ENCODE measurements around the gene RABGAP1L. TPM values are rescaled to one million over a fixed set of nuclear protein-coding genes. Genes with fewer than 3 reads are reported as not detected.

Gene RABGAP1L
- total RNA-seq, result 12.3 and 14.7 TPM in 2 replicates

GRCh38 chr1:174159252-174160108 is at the start of gene RABGAP1L:
TSS of gene RABGAP1L (plus strand) at chr1:174159520.

GRCh38 chr1:174447866-174448530 is 288.7 kb downstream of the RABGAP1L start, which contains the start of gene GPR52:
TSS of gene GPR52 (plus strand) at chr1:174447964. CDS start at chr1:174448112, 148 bp downstream.

GRCh38 chr1:174999936-175000696 is 840.8 kb downstream of the RABGAP1L start, which contains the start of gene CACYBP:
TSS of gene CACYBP (plus strand) at chr1:174999947. CDS start at chr1:175000181, 234 bp downstream.

GRCh38 chr1:175023043-175023921 is 864.0 kb downstream of the RABGAP1L start, which contains the start of gene MRPS14:
TSS of gene MRPS14 (minus strand) at chr1:175023425. CDS start at chr1:175023408, 17 bp downstream.

Other genes with a start within 250 kb of the RABGAP1L start
- gene SERPINC1, start 242.2 kb upstream of the RABGAP1L start, total RNA-seq, result 0.10 TPM in 1 of 2 replicates, not detected in the other
- 13.4 and 15.4 TPM in 2 replicates for gene RC3H1, start 137.2 kb upstream of the RABGAP1L start, total RNA-seq

All from mammary microvascular endothelial cell (primary cell).